T-helper 1 cell (primary cell): ENCODE measurements around the gene NUP210.
"Not testable (repeated sequence)": the region's sequence is repeated elsewhere in the genome, so short reads cannot be mapped to it uniquely, and the experiment has no call there.

ENCODE experiments used
- DNase-seq, 5 donors: peaks; one replicate each; pipeline ENCODE4 v3.0.0-alpha.2; 2012 to 2020

The NUP210 gene

GRCh38 chr3:13406190-13406589 is 13.9 kb downstream of the NUP210 start:
- no peak for DNase-seq

DNA sequence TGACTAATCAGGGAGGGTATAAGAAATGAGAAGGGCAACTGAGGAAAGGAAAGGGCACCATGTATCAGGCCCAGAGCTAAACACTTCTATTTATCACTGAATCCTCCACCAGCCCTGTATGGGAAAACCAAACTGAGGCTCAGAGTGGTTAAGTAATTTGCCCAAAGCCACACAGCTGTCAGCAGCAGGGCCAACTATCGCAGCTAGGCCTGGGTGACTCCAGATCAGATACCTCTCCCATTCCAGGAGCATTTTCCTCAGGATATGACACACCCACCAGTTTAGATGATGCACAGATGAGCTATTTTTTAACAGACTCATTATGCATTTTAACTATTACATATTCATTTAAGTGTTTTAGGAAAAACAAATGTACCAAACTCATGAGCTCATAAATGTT is 14.5 kb downstream of the NUP210 start:
- no peak for DNase-seq

DNA sequence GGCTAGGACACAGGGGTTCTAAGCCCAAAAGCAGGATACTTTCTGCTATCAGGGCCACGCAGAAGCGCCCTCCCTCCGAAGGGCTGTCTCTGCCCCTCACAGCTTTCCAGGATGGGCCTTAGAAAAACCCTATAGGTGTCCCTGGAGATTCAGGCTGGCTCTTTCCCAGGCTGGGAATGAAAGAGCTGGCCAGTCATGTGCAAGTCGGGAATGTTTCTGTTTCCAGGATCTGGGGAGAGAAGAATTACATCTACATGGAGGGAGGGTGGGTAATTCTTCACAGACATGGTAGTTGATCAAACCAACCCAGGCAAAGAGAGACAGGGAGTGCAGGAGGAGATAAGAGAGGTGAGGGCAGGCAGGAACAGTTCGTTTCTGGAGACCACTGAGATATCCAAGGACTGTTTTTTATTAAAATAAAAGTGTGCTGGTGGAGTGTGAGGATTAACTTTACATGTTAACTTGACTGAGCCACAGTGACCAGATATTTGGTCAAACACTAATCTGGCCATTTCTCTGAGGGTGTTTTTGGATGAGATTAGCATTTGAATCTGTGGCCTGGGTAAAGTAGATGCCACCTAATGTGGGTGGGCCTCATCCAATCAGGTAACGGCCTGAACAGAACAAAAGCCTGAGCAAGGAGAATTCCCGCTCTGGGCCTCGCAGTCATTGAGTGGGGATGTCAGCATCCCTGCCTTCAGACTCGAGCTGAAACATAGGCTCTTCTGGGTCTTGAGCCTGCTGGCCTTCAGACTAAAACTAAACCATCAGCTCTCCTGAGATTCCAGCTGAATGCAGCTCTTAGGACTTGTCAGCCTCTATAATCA is 15.3 kb downstream of the NUP210 start:
- DNase-seq, result no peak

GRCh38 chr3:13403847-13404246 is 16.3 kb downstream of the NUP210 start:
- no peak for DNase-seq

GRCh38 chr3:13403213-13403819 is 16.8 kb downstream of the NUP210 start:
- no peak for DNase-seq

- DNase-seq, result no peak
Observed at GRCh38 chr3:13401149-13401548, 19.0 kb downstream of the NUP210 start.

DNA sequence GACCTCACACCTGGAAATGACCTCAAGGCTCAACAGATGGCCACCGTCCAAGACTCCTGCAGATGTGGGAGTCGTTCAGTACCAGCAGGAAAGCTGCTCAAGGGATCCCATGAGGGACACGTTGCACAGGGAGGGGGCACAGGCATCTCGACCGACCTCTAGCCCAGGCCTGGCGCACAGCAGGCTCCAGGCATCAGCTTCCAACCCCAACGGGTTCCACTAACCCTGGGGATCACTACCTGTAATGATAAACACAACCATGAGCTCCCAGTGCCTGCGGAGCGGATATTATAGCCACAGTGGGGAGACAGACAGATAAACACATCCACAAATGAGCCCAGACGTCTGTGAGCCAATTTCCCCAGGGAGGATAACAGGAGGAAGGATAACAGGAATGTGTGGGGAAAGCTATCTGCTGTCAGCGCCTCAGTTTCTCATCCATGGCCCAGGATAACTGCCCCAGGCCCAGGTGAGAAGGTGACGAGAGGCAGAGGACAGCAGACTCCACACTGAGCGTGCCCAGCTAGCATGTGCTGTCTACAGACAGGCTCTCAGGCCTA is 19.9 kb downstream of the NUP210 start:
- no peak for DNase-seq

- DNase-seq, result no peak
Observed at GRCh38 chr3:13399603-13400002, 20.5 kb downstream of the NUP210 start.

DNA sequence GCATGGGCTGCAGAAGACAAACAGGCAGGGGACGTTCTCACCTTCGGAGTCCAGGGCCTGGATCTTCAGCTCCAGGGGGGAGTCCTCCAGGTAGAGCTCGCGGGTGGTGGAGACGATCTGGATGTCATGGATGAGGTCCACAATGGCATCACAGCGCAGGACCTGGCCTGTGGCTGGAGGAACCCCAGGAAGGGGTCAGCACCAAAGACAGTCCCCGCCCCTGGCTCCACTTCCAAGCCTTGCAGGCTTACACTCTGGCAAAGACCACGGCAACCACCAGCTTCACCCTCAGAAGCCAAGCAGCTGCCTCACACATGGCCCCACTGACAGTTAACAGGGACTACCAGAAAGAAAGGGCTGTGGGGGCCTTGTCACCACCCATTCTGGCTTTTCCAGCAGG is 22.8 kb downstream of the NUP210 start:
- no peak for DNase-seq

GRCh38 chr3:13394363-13394762 is 25.8 kb downstream of the NUP210 start:
- DNase-seq, result no peak

DNA sequence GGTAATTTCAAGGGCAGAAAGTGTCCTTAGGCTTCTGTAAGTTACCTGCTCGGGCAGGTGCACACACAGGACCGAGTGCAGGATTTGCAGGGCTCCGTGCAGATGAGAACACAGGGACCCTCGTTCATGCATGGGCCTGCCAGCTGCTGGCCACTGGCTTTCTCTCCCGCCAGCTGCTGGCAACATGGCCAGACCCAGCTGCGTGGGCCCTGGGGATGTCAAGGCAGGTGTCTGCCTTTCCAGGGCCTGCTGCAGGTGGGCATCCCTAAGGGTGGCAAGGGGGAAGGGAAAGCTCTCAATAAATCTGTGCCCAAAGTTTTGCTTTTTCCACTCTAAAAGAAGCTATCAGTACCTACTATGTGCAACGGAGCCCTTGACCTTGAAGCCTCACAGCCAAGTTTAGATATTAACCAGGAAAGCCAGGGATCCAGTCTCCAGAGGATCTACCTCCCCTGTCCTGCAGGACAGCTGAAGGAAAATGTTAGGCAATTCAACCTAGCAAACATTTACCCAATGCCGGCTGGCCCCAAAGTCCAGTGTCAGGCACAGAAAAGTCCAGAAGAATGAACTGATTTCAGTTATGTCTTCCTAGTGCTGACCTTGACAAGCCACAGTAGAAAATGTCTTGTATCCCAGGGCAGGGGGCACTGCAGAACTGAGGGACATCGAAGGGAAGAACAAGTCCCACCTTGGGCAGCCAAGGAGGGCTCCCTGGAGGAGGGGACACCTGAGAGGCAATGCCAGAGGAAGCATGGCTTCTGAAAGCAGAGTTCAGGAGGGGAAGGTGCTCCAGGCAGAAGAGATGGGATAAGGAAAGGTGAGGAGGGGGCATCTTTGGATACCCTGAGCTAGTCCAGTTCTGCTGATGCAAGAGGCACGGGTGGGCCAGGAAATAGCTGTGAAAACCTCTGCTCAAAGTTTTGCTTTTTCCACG is 26.4 kb downstream of the NUP210 start:
- DNase-seq, result no peak

GRCh38 chr3:13391308-13391707 is 28.8 kb downstream of the NUP210 start:
- peak in 1 of 5 donors; percentile 28 for DNase-seq

DNA sequence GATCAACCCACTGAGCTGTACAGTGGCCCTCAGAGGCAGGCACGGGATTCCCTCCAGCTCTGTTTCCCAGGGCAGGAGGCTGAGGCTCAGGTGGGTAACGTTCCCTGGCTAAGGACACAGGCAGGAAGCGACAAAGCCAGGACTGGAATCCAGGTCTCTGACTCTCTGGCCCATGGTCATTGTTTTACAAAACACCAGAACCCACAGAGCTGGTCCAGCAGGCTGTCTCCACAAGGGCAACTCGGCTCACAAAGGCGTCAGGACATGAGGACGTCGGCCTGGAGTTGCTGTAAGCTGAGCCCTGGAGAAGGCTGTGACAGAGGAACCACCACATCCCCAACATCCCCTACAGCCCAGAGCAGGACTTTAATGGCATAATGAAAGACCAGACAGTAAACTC is 30.7 kb downstream of the NUP210 start:
- DNase-seq, result no peak

GRCh38 chr3:13388816-13389215 is 31.3 kb downstream of the NUP210 start:
- DNase-seq, result no peak

DNA sequence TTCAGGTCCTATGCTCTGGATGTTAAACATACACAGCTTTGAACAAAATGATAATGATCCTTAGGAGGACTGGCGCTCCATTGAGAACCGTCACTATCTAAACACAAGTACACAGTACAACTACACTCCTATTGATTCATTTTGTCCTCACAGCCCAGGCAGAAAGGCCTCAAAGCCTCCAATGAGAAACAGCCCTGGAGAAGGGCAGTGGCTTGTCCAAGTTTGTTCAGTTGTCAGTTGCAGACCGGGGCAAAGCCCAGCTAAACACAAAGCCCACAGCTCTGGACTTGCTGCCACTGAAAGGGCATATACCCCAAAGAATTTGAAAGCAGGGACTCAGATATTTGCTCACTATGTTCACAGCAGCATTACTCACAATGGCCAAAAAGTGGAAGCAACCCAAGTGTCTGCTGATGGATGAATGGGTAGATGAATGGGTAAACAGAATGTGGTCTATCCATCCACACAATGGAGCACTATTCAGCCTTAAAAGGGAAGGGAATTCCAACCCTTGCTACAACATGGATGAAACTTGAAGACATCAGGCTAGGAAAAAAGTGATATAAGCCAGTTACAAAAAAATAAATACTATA is 34.7 kb downstream of the NUP210 start:
- no peak for DNase-seq

DNA sequence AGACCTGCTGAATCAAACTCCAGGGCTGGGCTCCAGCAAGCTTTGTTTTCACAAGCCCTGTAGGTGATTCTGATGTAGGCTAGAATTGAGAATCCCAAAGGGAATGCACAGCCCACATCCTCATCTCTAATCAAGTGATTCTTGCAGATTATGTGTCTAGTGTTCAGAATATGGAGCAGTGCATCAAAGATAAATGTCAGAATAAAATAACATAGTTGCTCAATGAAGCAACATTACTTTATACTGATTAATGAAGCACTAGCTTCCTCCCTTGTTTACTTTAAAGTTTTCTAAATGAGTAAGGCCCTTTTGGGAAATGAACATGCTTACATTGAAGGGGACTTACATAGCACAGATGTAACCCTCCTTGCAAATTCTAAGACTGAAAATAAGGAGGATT is 39.2 kb downstream of the NUP210 start:
- no peak for DNase-seq

DNA sequence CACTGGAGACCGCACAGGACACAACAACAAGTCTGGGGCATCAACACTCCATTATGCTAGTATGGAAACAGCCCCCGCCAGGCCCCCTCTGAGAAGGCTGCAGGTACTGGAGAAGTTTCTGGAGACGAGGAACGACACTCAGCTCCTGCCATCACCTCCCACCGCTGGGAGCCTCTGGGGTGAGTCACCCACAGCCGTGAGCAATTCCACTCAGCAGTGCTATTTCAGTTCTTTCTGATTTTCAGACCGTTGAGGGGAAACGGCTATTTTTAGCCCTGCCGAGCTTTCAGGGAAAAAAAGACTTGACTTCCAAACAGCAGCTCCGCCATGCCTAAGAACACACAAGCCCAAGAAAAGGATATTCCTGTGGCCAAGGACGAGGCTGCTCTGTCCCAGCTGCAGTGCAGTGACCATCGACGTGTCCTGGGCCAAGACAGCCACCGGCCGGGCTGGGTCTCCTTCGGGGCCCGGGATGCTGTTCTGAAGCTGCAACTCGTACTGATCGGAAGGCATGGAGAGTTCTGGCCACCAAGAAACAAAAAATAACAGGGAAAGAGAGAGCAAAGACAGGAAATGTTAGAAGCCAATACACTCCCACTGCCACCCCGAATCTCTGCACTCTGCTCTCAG is 40.8 kb downstream of the NUP210 start:
- DNase-seq, result no peak

DNA sequence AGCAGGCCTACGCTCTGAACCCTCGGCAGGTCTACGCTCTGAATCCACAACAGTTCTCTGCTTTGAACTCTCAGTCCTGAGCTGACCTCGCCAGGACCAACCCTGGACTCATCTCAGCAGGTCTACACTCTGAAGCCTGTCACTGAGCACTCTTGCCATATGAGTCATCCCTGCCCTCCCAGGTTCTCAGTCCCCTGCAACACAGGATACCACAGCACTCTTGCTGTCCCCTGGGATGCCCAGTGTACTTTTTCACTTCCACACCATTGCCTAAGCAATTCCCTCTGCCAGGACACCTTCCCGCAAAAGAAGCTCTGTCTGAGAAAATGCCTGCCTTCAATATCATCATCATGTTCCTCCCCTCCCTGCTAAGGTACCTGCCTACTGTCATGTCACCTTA is 42.0 kb downstream of the NUP210 start:
- DNase-seq, result no peak

GRCh38 chr3:13377741-13378140 is 42.4 kb downstream of the NUP210 start:
- DNase-seq, result not testable (repeated sequence)

DNA sequence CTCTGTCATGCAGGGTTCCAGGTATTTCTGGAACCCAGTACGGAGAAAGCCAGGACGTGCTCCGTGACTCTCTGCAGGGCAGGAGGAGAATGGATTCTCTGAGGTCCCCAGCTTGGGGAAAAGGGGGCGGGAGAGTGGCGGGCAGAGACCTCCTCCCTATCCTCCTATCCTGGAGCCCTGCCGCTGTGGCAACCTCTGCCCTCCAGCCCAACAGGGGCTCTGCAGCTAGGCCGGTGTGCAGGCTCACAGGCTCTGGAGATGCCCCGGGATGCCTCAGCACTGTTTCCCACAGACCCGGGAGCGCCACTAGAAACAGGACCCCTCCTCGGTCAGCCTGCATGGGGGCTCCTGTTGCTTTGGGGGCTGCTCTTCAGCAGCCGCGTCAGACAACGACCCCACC is 43.1 kb downstream of the NUP210 start:
- no peak for DNase-seq

GRCh38 chr3:13376091-13376490 is 44.0 kb downstream of the NUP210 start:
- no peak for DNase-seq

DNA sequence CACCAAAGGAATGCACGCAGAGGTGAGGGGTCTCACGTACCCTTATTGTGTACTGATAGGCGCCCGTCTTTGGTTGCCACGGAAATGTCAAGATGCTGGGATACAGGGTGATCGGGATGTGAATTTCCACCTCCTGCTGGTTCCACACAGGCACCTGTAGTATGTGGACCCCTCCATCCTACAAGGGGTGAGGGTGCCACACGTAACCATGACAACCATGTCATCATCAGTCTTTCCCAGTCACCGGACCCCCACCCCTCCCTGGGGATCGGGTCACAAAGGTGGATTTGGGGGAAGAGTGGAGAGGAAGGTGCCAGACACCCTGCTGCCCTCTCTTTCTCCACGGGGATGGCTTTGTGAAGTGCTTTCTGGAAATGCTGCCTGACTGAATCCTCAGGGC is 44.7 kb downstream of the NUP210 start:
- DNase-seq, result no peak
